Regular cardiac myocyte (primary cell): ENCODE results near the gene RNF39. TPM values are rescaled to one million over a fixed set of nuclear protein-coding genes. Genes with fewer than 3 reads are reported as not detected.

ENCODE experiments used
- total RNA-seq: library from RNA; depleted of rRNA; stranded (reverse); fragments of >200 nt; gene quantifications from 2 replicates; pipeline ENCODE4 v1.2.3, GENCODE V29; 2014

The RNF39 gene
- 0.28 TPM in 1 of 2 replicates, not detected in the other for total RNA-seq

GRCh38 chr6:30075094-30075789 lies at the start of gene RNF39:
Gene RNF39 (minus strand): TSS chr6:30075769. CDS start chr6:30075585, 184 bp downstream.

GRCh38 chr6:30113003-30113759 lies 37.6 kb upstream of the RNF39 start, which contains the start of gene TRIM31:
Gene TRIM31 (minus strand): TSS chr6:30113090. CDS start chr6:30112805, 285 bp downstream.

GRCh38 chr6:30066577-30067459 lies 8.8 kb downstream of the RNF39 start, which contains the start of gene PPP1R11:
Gene PPP1R11 (plus strand): TSS chr6:30067198. CDS start chr6:30067411, 213 bp downstream.

DNA sequence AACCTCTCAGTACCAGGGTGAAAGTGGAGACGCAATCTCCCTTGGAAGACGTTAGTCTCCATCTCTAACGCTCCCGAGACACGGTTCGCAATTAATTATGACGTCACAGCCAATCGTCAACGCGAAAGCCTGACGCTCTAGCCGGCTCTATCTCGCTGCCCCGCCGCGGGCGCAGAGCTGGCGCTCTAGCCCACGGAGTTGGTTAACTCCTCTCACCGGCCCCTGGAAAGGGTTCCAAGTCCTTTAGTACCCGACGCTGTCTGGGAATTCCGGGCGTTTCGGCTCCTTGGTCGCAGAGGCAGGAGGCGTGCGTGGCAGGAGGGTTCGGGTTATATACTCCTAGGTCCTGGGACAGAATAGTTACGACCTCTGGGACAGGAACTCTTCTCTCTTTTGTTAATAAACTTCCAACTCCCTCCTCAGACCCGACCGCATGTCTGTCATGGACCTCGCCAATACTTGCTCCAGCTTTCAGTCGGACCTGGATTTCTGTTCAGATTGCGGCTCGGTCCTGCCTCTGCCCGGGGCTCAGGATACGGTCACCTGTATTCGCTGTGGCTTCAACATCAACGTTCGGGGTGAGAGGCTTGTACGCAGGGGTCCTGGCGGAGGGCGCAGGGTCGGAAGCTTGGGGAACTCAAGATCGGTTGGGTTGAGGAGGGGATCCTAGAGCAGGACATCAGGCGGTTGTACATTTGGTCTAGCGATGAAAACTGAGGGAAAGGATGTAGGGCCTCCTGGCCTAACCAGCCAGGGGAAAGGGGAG lies 14.3 kb downstream of the RNF39 start, which contains the start of gene POLR1H:
Gene POLR1H, plus strand, starts transcription at position 174 of the 766 bp plus-strand sequence. Its CDS starts 260 bp downstream, at position 434.

Other genes with a start within 250 kb of the RNF39 start
- gene HLA-G, start 247.9 kb downstream of the RNF39 start, total RNA-seq = 1.1 TPM in 1 of 2 replicates, not detected in the other
- gene HLA-A, start 133.2 kb downstream of the RNF39 start, total RNA-seq = 160 and 680 TPM in 2 replicates
- 25.9 and 39.7 TPM in 2 replicates for gene POLR1H, start 14.5 kb downstream of the RNF39 start, total RNA-seq
- 13.5 and 16.9 TPM in 2 replicates for gene PPP1R11, start 8.6 kb downstream of the RNF39 start, total RNA-seq
- not detected in 2 replicates for gene TRIM31, start 37.3 kb upstream of the RNF39 start, total RNA-seq
- gene TRIM40, start 60.4 kb upstream of the RNF39 start, total RNA-seq = not detected in 2 replicates
- under 0.01 TPM in 1 of 2 replicates, not detected in the other for gene TRIM10, start 85.4 kb upstream of the RNF39 start, total RNA-seq
- gene TRIM15, start 87.8 kb upstream of the RNF39 start, total RNA-seq = not detected in 2 replicates
- gene TRIM26, start 137.6 kb upstream of the RNF39 start, total RNA-seq = 17.5 and 29.5 TPM in 2 replicates